ENCODE results near the gene SHC3.

GRCh38 chr9:89182369-89182768 lies 3.8 kb upstream of the SHC3 start:
- TF ChIP-seq FOXK2 (IDR thresholded peaks at IDR 0.05) = no peak
- no peak for TF ChIP-seq TARDBP (IDR thresholded peaks at IDR 0.05)
- TF ChIP-seq SP1 (IDR thresholded peaks at IDR 0.05) = no peak
- TF ChIP-seq SUZ12 (IDR thresholded peaks at IDR 0.05) = no peak
